Measurements from ENCODE around the gene RCOR1. TPM values are rescaled to one million over a fixed set of nuclear protein-coding genes. Genes with fewer than 3 reads are reported as not detected.

RCOR1 gene
- polyA plus RNA-seq, 3 donors: 3.6 to 8.8 (median 7.4) TPM

DNA sequence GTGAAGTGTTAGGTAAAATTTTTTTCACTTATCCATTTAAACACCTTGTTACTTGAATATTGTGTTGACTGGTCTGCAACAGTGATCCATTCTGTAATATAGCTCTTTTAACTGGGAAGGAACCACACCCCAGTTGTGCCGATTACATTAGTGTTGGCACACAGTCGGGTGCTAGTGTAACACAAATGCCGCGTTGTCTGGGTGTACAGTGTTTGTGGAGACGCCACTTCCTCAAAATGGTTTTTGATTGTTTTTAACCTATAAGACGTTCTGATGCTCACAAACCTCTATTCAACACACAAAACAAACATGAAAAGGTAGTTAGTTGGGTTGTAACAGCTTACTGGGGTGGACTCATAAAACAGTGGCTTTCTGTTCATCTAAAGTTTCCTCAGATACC, 136.8 kb downstream of the RCOR1 start:
- WGBS, 3 donors: 61 to 92% (median 77%) methylated on average over 6 of the region's 6 CpGs
- H3K27ac ChIP-seq (ENCODE audit: low read depth, low read length): no peak overlapping the region

DNA sequence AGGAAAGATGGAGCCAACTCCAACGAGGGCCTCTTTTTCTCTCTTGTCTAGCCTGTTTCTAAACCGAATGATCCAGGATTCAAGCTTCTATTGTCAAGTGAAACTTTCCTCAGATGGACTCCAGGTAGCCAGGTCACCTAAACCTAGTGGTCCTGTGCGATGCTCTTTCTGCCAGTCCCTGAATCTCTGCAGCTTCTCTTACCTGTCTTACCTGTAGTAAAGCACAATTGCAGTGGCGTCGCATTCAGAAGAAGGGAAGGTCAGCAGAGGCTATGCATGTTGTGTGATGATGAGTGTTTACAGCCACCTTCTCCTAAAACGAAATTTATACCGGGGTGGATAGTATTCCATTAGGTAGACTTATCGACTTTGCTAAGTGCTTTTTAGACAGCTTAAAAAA, 137.4 kb downstream of the RCOR1 start:
- 92 to 94% (median 94%) methylated on average over 8 of the region's 8 CpGs for WGBS, 3 donors
- no peak overlapping the region for H3K27ac ChIP-seq (ENCODE audit: low read depth, low read length)

DNA sequence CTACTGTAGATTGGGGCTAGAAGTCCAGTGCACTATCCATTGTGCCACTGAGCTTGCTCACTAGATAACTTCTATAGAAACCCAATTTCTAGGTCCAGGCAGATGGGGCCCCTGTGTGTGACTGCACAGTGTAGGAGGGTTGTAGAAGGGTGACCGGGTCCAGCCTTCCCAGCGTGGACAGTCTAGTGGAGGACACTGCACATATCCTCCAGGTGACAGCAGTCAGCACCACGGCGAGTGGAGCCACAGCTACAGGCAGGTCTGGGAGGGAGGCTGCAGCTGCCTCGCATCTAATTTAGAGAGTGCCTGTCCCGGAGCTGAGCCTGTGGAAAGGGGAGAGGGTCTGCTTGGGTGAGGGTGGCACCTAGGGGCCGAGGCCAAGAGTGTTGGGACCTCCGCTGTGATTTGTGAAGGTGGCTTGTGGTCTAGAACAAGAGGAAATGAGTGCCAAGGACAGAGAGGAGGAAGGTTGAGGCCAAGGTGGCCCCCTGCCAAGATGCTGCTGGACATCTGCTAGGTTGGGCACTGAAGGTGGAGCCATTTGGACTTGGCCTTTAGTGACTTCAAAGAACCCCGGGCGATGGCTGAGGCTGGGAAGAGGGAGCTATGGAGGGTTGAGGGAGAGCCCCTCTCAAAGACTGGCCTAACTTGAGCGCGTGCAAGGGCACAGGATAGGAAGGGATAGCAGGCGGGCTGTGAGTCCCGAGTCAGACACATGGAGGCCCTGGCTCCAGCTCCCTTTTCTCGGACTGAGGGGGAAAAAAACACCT, 138.8 kb downstream of the RCOR1 start:
- H3K27ac ChIP-seq (ENCODE audit: low read depth, low read length): no peak overlapping the region
- WGBS, 3 donors: 94 to 97% (median 95%) methylated on average over 13 to 15 of the region's 15 CpGs

DNA sequence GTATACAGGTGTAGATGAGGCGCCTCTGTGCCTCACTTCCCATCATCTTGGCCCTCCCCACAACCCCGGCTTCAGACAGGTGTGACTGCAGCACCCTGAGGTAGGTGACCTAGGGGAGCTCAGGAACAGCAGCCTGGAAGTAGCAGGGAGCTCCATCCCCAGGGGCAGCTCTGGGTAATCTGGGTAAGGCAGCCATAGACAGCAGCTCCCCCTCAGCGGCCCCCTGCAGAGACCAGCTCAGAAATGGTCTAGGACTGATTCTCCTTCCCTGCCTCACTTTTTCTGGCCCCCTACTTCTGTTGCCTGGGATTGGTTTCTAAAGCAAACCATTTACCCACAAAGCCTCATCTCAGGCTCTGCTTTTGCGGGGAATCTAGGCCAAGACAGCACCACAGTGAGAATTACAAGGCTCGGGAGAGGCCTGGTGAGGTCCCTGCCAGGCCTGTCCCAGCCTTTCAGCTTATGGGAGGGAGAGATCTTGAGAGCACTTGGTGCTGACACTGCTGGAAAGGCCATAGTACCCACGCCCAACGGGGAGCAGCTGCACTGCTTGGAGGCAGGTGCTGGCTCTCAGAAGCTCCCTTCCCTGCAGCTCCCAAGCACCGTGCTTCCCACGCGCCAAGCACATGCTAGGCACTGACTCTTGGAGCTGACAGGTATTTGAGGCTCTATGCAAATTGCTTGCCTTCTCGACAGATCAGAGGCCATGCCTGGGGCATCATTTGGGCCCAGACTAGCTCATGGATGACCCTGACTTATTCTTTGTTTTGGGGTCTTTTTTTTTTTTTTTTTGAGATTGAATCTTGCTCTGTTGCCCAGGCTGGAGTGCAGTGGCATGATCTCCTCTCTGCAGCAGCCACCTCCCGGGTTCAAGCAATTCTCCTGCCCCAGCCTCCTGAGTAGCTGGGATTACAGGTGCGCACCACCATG, 139.7 kb downstream of the RCOR1 start:
- WGBS, 3 donors: 90 to 97% (median 95%) methylated on average over 13 of the region's 13 CpGs
- H3K27ac ChIP-seq (ENCODE audit: low read depth, low read length): no peak overlapping the region

DNA sequence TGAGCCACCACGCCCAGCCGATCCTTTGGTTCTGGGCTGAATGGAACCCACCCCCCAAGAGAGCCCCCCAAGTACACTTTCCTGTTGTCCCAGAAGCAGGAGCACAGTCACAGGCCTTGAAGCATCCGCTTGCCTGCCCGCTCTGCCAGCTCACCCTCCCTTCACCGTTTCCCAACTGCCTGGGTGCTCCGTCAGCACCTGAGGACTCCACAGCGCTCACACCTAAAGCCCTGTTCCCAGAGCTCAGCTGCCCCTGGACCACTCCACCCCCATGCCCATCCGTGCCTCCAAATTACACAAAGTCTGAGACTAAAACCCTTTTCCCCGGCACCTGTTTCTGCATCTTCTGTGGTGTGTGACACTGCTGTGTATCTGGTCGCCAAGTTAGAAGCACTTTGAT, 140.5 kb downstream of the RCOR1 start:
- 97% methylated on average over 10 of the region's 10 CpGs for WGBS, 3 donors
- no peak overlapping the region for H3K27ac ChIP-seq (ENCODE audit: low read depth, low read length)

DNA sequence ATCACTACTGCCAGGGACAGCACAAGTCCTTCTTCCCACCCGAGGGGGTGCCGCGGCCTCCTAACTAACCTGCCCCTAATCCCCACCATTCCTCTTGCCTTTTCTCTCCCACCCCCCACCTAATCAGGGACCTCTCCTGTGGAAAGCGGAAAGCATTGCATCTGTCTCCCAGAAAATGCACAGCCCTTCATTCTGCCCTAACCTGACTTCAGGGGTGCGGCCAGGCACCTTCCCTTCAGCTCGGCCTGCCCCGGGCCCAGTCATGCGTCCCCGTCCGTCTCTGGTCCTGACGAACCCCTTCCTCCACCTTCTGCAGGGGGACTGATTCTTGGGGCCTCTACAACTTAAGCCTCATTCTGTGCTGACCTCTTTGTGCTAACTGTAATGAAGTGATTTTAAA, 140.9 kb downstream of the RCOR1 start:
- H3K27ac ChIP-seq (ENCODE audit: low read depth, low read length): no peak overlapping the region
- WGBS, 3 donors: 87 to 88% (median 88%) methylated on average over 11 of the region's 11 CpGs

DNA sequence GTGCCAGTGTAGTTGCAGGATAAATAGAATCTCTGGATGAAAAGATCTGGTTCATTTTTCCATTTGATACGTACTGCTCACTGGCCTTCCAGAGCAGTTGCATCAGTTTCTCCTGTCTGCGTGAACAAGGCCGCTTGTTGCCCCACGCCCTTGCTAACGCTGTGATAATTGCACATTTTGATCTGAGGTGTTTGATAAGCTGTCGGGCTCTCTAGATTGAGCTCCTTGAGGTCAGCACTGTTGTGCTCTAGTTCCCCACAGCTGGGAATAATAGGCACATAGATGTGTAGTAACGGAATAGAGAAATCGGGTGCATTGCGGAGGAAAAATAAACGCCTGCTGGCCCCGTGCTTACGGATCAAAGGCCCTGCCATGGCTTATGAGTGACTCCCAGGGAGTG, 142.0 kb downstream of the RCOR1 start:
- no peak overlapping the region for H3K27ac ChIP-seq (ENCODE audit: low read depth, low read length)
- WGBS, 3 donors: 92 to 94% (median 94%) methylated on average over 12 of the region's 12 CpGs

DNA sequence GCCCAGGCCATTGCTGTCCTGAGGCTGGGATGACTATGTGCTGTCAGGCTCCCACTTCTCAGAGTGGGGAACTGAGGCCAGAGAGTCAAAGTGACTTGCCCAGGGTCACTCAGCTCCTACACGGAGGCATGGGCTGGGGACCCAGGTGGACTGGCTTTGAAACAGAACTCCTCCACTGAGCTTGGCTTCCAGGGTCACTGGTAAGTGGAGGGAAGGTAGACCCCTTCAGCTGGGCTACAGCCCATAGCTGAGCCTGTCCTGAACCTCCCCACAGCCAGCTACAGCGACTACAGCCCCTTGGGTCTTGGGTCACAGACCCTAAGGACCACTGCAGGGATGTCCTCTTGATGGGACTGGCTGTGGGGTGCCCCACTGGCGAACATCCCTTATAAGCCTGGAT, 144.5 kb downstream of the RCOR1 start:
- whole genome bisulfite sequencing, 3 donors: 85 to 95% (median 92%) methylated on average over 3 of the region's 3 CpGs
- no peak overlapping the region for H3K27ac ChIP-seq (ENCODE audit: low read depth, low read length)

DNA sequence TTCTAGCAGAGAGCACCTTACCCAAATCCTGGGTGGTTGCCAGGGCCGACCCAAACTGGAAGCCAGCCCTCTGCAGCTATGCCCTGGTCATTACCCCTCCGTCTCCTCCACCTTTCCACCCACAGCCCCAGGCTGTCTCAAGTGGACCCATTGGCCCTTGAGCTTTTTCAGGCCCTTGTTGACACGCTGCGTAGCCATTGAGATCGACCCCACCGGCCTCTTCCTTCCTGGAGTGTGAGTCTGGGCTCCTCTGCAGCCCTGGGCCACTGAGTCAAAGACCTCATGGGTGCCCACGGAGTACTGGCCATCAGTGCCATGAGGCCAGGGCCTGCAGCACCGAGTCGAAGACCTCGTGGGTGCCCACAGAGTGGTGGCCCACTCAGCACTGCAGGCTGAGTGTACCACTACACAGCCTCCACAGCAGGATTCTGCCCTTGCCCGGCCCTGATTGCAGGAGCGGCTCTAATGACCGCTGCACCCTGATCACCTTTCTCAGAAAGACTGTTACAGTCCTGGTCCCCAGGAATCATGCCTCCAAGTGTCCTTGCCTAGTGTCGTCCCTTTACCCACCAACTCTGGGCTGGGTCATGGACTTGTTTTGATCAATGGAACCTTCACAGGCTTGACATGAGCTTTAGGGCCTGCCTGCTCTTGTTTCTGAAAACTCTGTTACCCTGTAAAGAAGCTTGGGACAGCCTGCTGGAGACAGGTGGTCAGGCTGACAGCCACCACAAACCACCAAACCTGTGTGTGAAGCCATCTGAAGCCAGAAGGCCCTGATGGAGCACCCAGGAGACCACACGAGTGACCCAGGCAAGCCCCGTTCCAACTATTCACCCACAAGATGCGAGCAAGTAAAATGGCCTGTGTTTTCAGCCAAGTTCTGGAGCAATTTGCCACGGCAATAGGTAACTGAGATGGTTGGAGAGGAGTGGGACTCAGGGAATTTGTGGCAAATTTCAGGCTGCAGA, 145.2 kb downstream of the RCOR1 start:
- WGBS, 3 donors: 93 to 95% (median 93%) methylated on average over 18 of the region's 18 CpGs
- no peak overlapping the region for H3K27ac ChIP-seq (ENCODE audit: low read depth, low read length)

DNA sequence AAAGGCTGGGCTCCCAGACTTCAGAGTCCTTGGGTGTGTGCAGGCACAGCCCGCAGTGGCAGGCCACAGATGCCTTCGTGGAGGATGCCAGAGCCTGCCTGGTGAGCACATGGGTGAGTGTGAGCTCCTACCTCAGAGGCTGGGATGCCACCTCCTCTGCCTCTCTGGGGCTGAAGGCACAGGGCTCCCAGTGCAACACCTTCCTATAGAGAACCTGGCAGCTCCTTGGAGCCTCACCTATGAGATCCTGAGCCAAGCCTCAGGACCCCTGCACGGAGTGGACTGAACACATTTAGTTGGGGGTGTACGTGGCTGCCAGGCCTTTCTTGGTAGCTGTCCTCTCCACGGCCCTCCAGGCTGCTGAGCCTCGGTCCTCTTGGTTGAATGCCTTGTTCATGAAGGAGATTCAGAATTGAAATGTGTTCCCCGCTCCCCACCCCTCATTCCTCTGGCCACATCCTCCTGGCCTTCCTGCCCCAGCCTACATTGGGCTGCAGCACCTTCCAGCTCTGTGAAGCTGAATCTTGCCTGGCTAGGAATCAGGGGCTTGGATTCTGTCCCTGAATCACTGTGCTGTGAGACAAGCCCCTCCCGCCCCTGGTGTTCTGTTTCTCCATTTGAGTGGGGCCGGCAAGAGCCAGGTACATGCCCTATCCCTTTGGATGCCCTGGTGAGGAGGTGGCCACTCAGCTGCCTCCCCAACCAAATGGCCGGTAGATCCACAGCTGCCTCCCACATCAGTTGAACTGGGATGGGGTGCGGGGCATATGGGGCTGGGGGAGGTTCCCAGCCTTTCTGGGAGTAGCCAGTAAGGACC, 146.1 kb downstream of the RCOR1 start:
- H3K27ac ChIP-seq (ENCODE audit: low read depth, low read length): no peak overlapping the region
- WGBS, 3 donors: 86 to 91% (median 91%) methylated on average over 11 of the region's 11 CpGs

DNA sequence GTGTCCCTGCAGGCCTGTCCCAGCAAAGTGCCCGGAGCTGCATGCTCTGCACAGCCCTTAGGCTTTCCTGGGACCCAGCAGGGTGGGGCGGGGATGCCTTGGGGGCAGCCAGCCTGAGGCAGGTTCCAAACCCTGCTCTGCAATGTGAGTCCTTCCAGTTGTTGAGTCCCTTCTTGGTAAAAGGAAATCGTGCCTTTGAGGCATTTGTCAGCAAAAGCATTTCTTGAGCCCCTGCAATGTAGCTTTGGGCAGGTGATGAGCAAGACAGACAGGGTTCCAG, 146.7 kb downstream of the RCOR1 start:
- H3K27ac ChIP-seq (ENCODE audit: low read depth, low read length): no peak overlapping the region
- WGBS, 3 donors: 75 to 91% (median 86%) methylated on average over 3 of the region's 3 CpGs

DNA sequence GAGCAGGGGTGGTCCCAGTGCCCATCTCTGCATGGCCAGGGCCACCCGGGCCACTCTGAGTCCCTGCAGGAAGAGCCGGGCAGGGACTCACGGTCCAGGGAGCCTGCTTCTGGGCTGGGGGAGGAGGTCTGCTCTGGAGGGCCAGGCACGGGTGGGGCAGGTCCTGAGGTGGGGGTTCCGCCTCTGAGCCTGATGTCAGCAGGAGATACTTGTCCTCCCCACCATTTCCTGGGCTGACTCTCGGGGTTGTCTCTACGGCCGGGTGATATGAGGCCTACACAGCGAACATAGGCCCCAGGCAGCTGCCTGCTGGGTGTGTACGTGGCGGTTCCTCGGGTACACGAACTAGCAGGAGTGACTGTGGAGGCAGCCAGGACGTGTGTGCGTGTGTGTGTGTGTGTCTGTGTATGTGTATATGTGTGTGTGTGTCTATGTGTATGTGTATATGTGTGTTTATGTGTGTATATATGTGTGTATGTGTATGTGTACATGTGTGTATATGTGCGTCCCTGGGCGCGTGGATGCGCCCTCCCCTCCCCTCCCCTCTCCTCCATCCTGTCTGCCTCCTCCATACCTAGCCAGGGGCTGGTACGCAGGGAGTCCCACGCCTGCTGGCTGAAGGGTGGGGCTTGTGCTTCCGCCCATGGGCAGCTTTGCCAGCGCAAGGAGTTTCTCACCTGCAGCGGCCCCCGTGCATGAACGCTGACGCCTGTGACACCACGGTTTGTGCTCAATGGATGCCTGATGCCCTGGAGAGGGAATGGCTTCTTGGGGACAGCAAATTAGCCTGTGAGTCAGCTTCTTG, 154.4 kb downstream of the RCOR1 start:
- WGBS, 3 donors: 93 to 94% (median 93%) methylated on average over 24 to 28 of the region's 28 CpGs
- no peak overlapping the region for H3K27ac ChIP-seq (ENCODE audit: low read depth, low read length)

DNA sequence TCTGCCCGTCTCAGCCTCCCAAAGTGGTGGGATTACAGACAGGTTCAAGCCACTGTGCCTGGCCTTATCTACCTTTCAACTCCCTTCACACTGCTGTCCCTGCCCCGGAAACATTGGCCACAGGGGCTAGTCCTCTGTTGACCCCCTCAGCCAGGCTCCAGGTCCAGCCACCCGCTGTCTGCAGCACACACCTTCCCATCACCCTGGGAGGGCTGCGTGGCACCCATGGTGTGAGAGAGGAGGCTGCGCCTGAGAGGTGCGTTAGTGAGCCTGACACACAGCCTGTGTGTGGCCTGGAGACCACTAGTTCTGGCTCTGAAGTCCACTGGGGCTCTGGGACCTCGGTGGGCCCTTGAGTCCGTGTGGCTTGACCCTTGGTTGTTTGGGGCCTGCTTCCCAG, 156.4 kb downstream of the RCOR1 start:
- H3K27ac ChIP-seq (ENCODE audit: low read depth, low read length): no peak overlapping the region
- WGBS, 3 donors: 92 to 94% (median 93%) methylated on average over 7 to 8 of the region's 8 CpGs

DNA sequence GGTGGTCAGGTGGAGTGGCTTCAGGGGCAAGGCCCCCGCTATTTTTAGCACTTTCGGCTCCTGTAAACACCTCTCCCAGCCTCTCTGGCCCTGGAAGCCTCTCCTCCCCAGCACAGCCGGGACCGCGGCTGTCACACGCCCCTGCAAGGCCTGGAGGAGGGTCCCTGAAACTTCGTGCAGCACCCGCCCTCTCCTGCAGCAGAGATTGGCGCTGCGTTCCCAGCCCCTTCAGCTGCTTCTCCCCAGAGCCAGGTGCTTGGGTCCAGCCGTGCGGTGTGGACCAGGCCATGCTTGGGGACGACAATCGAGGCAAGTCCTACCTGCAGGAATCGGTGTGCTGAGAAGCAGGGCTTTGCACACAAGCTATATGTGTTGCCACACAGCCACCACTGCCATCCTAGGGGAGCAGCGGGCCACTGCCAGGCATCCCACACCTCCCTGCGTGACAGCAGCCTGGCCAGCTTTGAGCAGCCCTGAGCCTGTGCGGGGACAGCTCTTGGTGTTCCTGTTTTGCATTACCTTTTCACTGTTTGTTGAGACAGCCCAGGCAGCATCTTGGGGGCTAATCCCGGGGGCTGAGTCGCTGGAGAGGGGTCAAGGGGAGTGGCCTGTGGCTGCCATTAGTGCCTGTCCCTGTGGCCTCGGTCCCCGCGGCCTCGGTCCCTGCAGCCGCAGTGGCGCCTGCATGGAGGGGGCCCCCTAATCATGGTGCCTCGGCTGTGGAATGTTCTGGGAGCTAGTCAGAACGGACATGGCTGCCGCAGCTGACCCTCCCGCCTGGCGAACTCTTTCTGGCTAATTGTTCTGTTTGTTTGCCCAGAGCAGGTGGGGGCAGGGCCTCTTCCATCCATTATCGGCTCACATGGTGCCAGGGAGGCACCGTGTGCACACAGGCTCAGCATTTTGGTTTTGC, 157.2 kb downstream of the RCOR1 start:
- H3K27ac ChIP-seq (ENCODE audit: low read depth, low read length): no peak overlapping the region
- WGBS, 3 donors: 79 to 89% (median 86%) methylated on average over 31 to 33 of the region's 33 CpGs

DNA sequence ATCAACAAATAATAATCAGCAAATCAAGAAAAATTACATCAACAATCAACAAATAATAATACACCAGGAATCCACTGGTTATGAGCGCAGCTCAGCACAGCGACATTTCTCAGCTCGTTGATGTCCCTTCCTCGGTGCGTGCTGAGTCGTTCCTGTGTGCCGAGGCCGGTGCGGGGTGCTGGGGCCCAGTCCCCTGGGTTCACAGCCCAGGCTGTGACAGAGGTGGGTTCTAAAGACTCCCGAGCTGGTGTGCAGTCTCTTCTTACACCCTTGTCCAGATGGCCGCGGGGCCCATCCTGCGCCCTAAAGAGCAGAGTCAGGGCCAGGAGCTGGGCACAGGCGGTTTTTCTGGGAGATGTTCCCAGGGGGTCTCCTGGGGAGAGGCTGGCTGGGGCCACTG, 157.9 kb downstream of the RCOR1 start:
- H3K27ac ChIP-seq (ENCODE audit: low read depth, low read length): no peak overlapping the region
- WGBS, 3 donors: 96 to 97% (median 97%) methylated on average over 14 of the region's 14 CpGs

DNA sequence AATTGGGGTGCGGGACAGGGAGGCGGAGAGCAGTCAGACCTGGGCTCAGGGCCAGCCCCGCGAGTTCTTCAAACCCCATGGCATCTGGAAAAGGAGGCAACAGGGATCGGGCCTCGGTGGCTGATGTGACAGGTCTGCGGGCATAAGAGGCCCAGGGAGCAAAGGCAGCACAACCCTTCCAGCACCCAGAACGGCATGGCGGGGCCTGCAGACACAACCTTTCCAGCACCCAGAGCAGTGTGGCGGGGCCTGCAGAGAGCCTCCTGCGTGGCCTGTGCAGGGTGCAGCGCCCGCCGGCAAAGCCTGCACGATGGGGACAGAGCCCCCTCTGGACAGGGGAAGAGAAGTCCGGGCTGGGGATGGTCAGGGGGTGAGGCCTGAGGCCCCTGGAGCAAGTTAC, 158.6 kb downstream of the RCOR1 start:
- WGBS, 3 donors: 89 to 92% (median 90%) methylated on average over 14 to 16 of the region's 16 CpGs

More for the DNA sequence above, 158.6 kb downstream of the RCOR1 start:
- no peak overlapping the region for H3K27ac ChIP-seq (ENCODE audit: low read depth, low read length)

Measured in adipose tissue (tissue), 3 donors.